K562 (cell line): ENCODE results near the gene SYT1. TPM values are rescaled to one million over a fixed set of nuclear protein-coding genes. Genes with fewer than 3 reads are reported as not detected.

ENCODE experiments used
- ATAC-seq: fragments of 200-7000 bp; cut with Tn5 transposase; 3 replicates; pipeline ENCODE4 v1.9.1; 2020; ENCODE audit warnings: moderate library complexity
- BruUV-seq: library from RNA; stranded (reverse); fragments of 400-500 nt; replicated peaks from 2 replicates; lab custom pipeline; 2021; lab: Mats Ljungman, UMichigan
- CTCF ChIA-PET: fragments of 300-600 bp; formaldehyde crosslinking; extraction: SDS; loops from one replicate; lab custom pipeline; 2021; ENCODE audit warnings: low intra/inter-chr PET ratio; lab: Yijun Ruan, JAX
- POLR2A ChIA-PET: fragments of 300-600, 350-650 bp; sonication (Branson Sonifier 250); formaldehyde crosslinking; extraction: SDS; loops from one replicate; lab custom pipeline; 2021; ENCODE audit warnings: antibody characterized with exemption, inconsistent platforms; lab: Yijun Ruan, JAX
- DNase-seq, 4 experiments: peaks; one replicate each; pipeline versions ENCODE4 v3.0.0 to v3.0.0-alpha.2; 2011 to 2018; ENCODE audit warnings: low spot score in 3 of 4, mixed read lengths in 3 of 4; ENCODE audit errors: extremely low read depth in 1 of 4
- FAIRE-seq: peaks from 2 replicates; lab custom pipeline; 2011; peaks lifted over from hg19 to GRCh38; lab: Jason Lieb, UNC
- H2AFZ ChIP-seq: 2 replicates; pipeline ENCODE4 v1.6.0; 2011; ENCODE audit warnings: low read depth, low read length, control low read depth, inconsistent platforms
- H3K27ac ChIP-seq: fragments of 200-600 bp; 3 replicates; pipeline ENCODE4 v1.8.0; 2011; ENCODE audit warnings: low read depth, mild to moderate bottlenecking, control low read depth, inconsistent platforms, low read length, moderate library complexity, mixed read lengths; ENCODE audit errors: extremely low read depth
- H3K27me3 ChIP-seq, 2 experiments: fragments of 300-600 bp in 1 of 2; 2 replicates in 1 of 2; 3 replicates in 1 of 2; pipeline versions ENCODE4 v1.6.0 to v1.8.0; 2011; ENCODE audit warnings: inconsistent platforms in 2 of 2, low read length in 2 of 2, mild to moderate bottlenecking in 1 of 2, mixed read lengths in 1 of 2, moderate library complexity in 1 of 2; ENCODE audit not compliant: control insufficient read depth in 2 of 2, insufficient read depth in 2 of 2
- H3K36me3 ChIP-seq: fragments of 300-600 bp; 3 replicates; pipeline ENCODE4 v1.8.0; 2011; ENCODE audit warnings: mild to moderate bottlenecking, low read length, inconsistent platforms; ENCODE audit not compliant: control insufficient read depth, insufficient read depth
- H3K4me1 ChIP-seq, 2 experiments: fragments of 200-600 bp in 1 of 2; replicated peaks in 1 of 2; 2 replicates in 1 of 2; 3 replicates in 1 of 2; pipeline versions ENCODE4 v1.5.1 to v1.8.0; 2011; ENCODE audit warnings: inconsistent platforms in 2 of 2, low read length in 2 of 2, mild to moderate bottlenecking in 1 of 2, mixed read lengths in 1 of 2, moderate library complexity in 1 of 2; ENCODE audit not compliant: control insufficient read depth in 2 of 2, insufficient read depth in 2 of 2
- H3K4me2 ChIP-seq: 2 replicates; pipeline ENCODE4 v1.6.1; 2011; ENCODE audit warnings: low read length, control low read depth, inconsistent platforms, mixed read lengths; ENCODE audit not compliant: insufficient read depth
- H3K4me3 ChIP-seq: fragments of 200-600 bp; sonication (generic), shearing (Covaris generic); 2 replicates; pipeline ENCODE4 v1.5.1; 2016; ENCODE audit warnings: control low read depth, inconsistent platforms
- H3K79me2 ChIP-seq: fragments of 200-600 bp; 3 replicates; pipeline ENCODE4 v1.8.0; 2011; ENCODE audit warnings: low read length, inconsistent platforms; ENCODE audit not compliant: control insufficient read depth, insufficient read depth
- H3K9ac ChIP-seq, 2 experiments: 2 replicates each; pipeline versions ENCODE4 v1.6.0 to v1.6.1; 2011; ENCODE audit warnings: low read depth in 2 of 2, low read length in 2 of 2, control low read depth in 1 of 2, inconsistent platforms in 1 of 2, mild to moderate bottlenecking in 1 of 2, mixed read lengths in 1 of 2; ENCODE audit not compliant: insufficient read depth in 1 of 2
- H3K9me1 ChIP-seq: one replicate; pipeline ENCODE4 v1.6.0; 2011; ENCODE audit warnings: inconsistent platforms, mild to moderate bottlenecking, low read length, moderate library complexity; ENCODE audit not compliant: control insufficient read depth, insufficient read depth
- H3K9me3 ChIP-seq: replicated peaks from 2 replicates; pipeline ENCODE4 v1.5.1; 2011; ENCODE audit warnings: low read depth, low read length, inconsistent platforms; ENCODE audit not compliant: control insufficient read depth, insufficient read depth
- H4K20me1 ChIP-seq: replicated peaks from 2 replicates; pipeline ENCODE4 v1.6.1; 2011; ENCODE audit warnings: low read length, inconsistent platforms, mixed read lengths; ENCODE audit not compliant: control insufficient read depth, insufficient read depth
- BRCA1 ChIP-seq, 2 experiments: fragments of 450-650 bp in 1 of 2; sonication (generic) in 1 of 2; formaldehyde crosslinking in 1 of 2; IDR thresholded peaks; 2 replicates each; pipeline versions ENCODE4 v1.5.0 to v1.6.1; 2017 to 2020; ENCODE audit warnings: mild to moderate bottlenecking in 1 of 2, missing genetic modification reagents in 1 of 2
- CCAR2 ChIP-seq: fragments of 200-400 bp; formaldehyde crosslinking; IDR thresholded peaks from 2 replicates; pipeline ENCODE4 v1.6.1; 2017; ENCODE audit warnings: mild to moderate bottlenecking, low read depth, low read length
- HNRNPLL ChIP-seq: fragments of 200-400 bp; formaldehyde crosslinking; IDR thresholded peaks from 2 replicates; pipeline ENCODE4 v1.6.1; 2017; ENCODE audit warnings: low read length, low read depth, mild to moderate bottlenecking; ENCODE audit not compliant: poor library complexity, severe bottlenecking
- JUN ChIP-seq, 2 experiments: sonication (generic) in 1 of 2; formaldehyde crosslinking in 1 of 2; IDR thresholded peaks; 2 replicates each; pipeline versions ENCODE4 v1.6.1 to v1.8.0; 2012 to 2022; ENCODE audit warnings: borderline replicate concordance in 2 of 2, mild to moderate bottlenecking in 2 of 2, improper control_type of control experiment in 1 of 2, low read depth in 1 of 2, low read length in 1 of 2, missing genetic modification reagents in 1 of 2
- KLF1 ChIP-seq: fragments of 450-650 bp; IDR thresholded peaks from 2 replicates; pipeline ENCODE4 v1.6.1; 2016; ENCODE audit warnings: missing genetic modification characterization, missing compliant biosample characterization
- RBM25 ChIP-seq: fragments of 200-400 bp; formaldehyde crosslinking; IDR thresholded peaks from 2 replicates; pipeline ENCODE4 v1.6.1; 2018; ENCODE audit warnings: low read length, low read depth, moderate library complexity; ENCODE audit not compliant: severe bottlenecking
- RFX1 ChIP-seq: fragments of 450-650 bp; IDR thresholded peaks from 2 replicates; pipeline ENCODE4 v1.6.1; 2016; ENCODE audit warnings: mild to moderate bottlenecking, moderate library complexity
- SNRNP70 ChIP-seq: fragments of 200-400 bp; formaldehyde crosslinking; optimal IDR thresholded peaks from 2 replicates; pipeline ENCODE3; 2017; ENCODE audit warnings: low read depth, low read length
- TAF9B ChIP-seq: fragments of 450-650 bp; IDR thresholded peaks from 2 replicates; pipeline ENCODE4 v1.6.1; 2018; ENCODE audit warnings: mild to moderate bottlenecking; ENCODE audit not compliant: partially characterized antibody
- TCF15 ChIP-seq: fragments of 250-450 bp; sonication (Bioruptor Pico); IDR thresholded peaks from 2 replicates; pipeline ENCODE4 v1.8.0; 2022; ENCODE audit warnings: moderate library complexity, mild to moderate bottlenecking, inconsistent platforms
- TFAM ChIP-seq: fragments of 250-450 bp; sonication (Bioruptor Pico); conservative IDR thresholded peaks from 2 replicates; pipeline ENCODE4 v1.5.0; 2021; ENCODE audit warnings: mild to moderate bottlenecking, moderate library complexity
- TRIM24 ChIP-seq, 2 experiments: fragments of 450-650 bp; IDR thresholded peaks; 2 replicates each; pipeline ENCODE4 v1.6.1; 2016
- ZBTB12 ChIP-seq: fragments of 250-450 bp; sonication (Bioruptor Pico); IDR thresholded peaks from 2 replicates; pipeline ENCODE4 v1.4.0; 2020
- ZNF212 ChIP-seq: fragments of 450-650 bp; formaldehyde crosslinking; IDR thresholded peaks from 2 replicates; pipeline ENCODE4 v1.4.0; 2020; ENCODE audit warnings: mild to moderate bottlenecking
- ZNF695 ChIP-seq: fragments of 450-650 bp; formaldehyde crosslinking; IDR thresholded peaks from 2 replicates; pipeline ENCODE4 v1.4.0; 2020; ENCODE audit warnings: mild to moderate bottlenecking, moderate library complexity
- ZNF778 ChIP-seq: fragments of 450-650 bp; formaldehyde crosslinking; IDR thresholded peaks from 2 replicates; pipeline ENCODE4 v1.4.0; 2020; ENCODE audit warnings: mild to moderate bottlenecking, moderate library complexity
- WGBS: fragments of 100-300 bp; shearing (Covaris generic); methylation state at CpG from one replicate; pipeline ENCODE4 v1.1.6; 2016; ENCODE audit warnings: low coverage, mixed read lengths; ENCODE audit not compliant: insufficient coverage; ENCODE audit errors: missing lambda C conversion rate; 5-methylcytosine and 5-hydroxymethylcytosine counted together
- in situ Hi-C: fragments of 300-500 bp; cut with MboI; formaldehyde crosslinking; loops from 4 replicates; pipeline ENCODE4 v1.15.0; 2018; ENCODE audit warnings: inconsistent platforms, mixed read lengths
- intact Hi-C: fragments of 100-400 bp; cut with micrococcal nuclease; formaldehyde crosslinking; loops from 2 replicates; pipeline ENCODE4 v1.14.2; 2022
- polyA plus RNA-seq, 8 experiments: library from polyadenylated mRNA; depleted of rRNA in 4 of 8; stranded (reverse) in 5 of 8; unstranded in 3 of 8; fragments of >200 nt; fragmentation: Nextera tagmentation in 2 of 8; fragmentation: Illumina TruSeq in 1 of 8; extraction: Ambion mirVana in 2 of 8; extraction: Trizol in 1 of 8; gene quantifications; 2 replicates each; pipeline versions ENCODE4 v1.2.1 to v1.2.3, GENCODE V29; 2011 to 2014; ENCODE audit warnings: inconsistent platforms in 1 of 8, missing spikeins in 1 of 8
- total RNA-seq, 7 experiments: library from RNA; depleted of rRNA in 6 of 7; stranded (reverse); fragments of >200 nt in 6 of 7; fragmentation: Illumina TruSeq in 2 of 7; extraction: Trizol in 2 of 7; gene quantifications; 2 replicates each; pipeline versions ENCODE4 v1.2.1 to v1.2.3, GENCODE V29; 2011 to 2021; ENCODE audit warnings: low replicate concordance in 1 of 7
- TF ChIP-seq, protein P1 (sequence below): fragments of 450-650 bp; formaldehyde crosslinking; IDR thresholded peaks from 2 replicates; pipeline ENCODE4 v1.4.0; 2020; ENCODE audit warnings: mild to moderate bottlenecking, mixed read lengths
- TF ChIP-seq, protein P2 (sequence below): sonication (generic); formaldehyde crosslinking; IDR thresholded peaks from 2 replicates; pipeline ENCODE4 v1.8.0; 2022; ENCODE audit warnings: missing genetic modification reagents, mild to moderate bottlenecking, borderline replicate concordance

Gene SYT1
- total and polyA plus RNA-seq, 9 of the 15 experiments (the other 6 are each of a cell fraction or from before 2014, with no cell fraction given), result 0.03 to 0.13 (median 0.07) TPM; not detected in 4

DNA sequence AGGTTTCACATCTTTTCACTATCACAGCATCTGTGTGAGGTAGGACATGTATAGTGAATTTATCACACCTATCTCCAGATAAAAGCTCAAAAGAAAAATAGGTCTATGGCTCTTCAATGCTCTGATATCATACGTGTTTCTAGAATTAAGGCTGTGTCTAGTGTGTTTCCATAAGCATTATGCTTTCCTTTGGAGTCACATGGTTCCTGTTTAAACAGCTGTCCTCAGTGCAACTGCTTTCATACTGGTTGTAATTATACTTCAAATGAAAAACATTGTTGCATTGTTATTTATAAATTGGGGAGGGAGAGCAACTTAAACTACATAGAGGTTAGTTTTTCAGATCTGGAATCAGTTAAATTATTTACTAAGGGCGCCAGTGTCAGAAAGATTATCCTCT lies 151.6 kb downstream of the SYT1 start (continued):
- TF ChIP-seq, protein P1, sequence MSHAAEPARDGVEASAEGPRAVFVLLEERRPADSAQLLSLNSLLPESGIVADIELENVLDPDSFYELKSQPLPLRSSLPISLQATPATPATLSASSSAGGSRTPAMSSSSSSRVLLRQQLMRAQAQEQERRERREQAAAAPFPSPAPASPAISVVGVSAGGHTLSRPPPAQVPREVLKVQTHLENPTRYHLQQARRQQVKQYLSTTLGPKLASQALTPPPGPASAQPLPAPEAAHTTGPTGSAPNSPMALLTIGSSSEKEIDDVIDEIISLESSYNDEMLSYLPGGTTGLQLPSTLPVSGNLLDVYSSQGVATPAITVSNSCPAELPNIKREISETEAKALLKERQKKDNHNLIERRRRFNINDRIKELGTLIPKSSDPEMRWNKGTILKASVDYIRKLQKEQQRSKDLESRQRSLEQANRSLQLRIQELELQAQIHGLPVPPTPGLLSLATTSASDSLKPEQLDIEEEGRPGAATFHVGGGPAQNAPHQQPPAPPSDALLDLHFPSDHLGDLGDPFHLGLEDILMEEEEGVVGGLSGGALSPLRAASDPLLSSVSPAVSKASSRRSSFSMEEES (CRISPR knock-in tag), result no peak
- TF ChIP-seq SNRNP70, result no peak
- TF ChIP-seq TFAM (CRISPR knock-in tag), result no peak
- no peak for TF ChIP-seq ZBTB12 (CRISPR knock-in tag)
- no peak for TF ChIP-seq HNRNPLL

DNA sequence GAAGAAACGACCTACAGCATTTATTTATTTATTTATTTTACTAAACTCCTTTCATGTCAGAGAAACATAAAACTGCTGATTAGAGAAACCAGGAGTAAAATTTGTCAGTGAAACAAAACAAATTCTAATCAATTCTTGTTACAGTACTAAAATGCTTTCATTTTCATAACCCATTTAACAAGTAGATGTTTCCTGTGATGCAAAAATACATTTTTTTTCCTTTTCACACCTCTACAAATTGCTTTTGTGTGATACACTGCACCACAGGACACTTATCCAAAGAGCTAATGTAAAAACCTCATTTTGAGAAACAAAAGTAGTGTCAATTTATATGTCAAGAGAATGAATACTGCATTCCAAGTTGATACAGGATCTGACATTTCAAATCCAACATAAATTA lies 155.1 kb downstream of the SYT1 start:
- DNase-seq, result no peak
- H3K79me2 ChIP-seq, result no peaks in the 10 kb centered on the region
- no peak for ATAC-seq
- no peak for TF ChIP-seq CCAR2
- TF ChIP-seq, protein P2, sequence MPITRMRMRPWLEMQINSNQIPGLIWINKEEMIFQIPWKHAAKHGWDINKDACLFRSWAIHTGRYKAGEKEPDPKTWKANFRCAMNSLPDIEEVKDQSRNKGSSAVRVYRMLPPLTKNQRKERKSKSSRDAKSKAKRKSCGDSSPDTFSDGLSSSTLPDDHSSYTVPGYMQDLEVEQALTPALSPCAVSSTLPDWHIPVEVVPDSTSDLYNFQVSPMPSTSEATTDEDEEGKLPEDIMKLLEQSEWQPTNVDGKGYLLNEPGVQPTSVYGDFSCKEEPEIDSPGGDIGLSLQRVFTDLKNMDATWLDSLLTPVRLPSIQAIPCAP, result no peak
- no peak for TF ChIP-seq ZNF212 (CRISPR knock-in tag)
- no peak for TF ChIP-seq JUN (IDR thresholded peaks at IDR 0.05; ENCODE audit: borderline replicate concordance, low read depth, low read length)
- no peak for TF ChIP-seq JUN (CRISPR knock-in tag; IDR thresholded peaks at IDR 0.05; ENCODE audit: borderline replicate concordance)
- TF ChIP-seq RBM25, result no peak
- no peak for TF ChIP-seq ZNF695 (CRISPR knock-in tag)
- no peak for TF ChIP-seq KLF1 (tag)
- TF ChIP-seq TAF9B, result no peak
- no peak for TF ChIP-seq TCF15
- no peak for TF ChIP-seq BRCA1 (IDR thresholded peaks at IDR 0.05)
- no peak for TF ChIP-seq BRCA1 (CRISPR knock-in tag; IDR thresholded peaks at IDR 0.05)
- TF ChIP-seq RFX1, result no peak
- TF ChIP-seq ZNF778, result no peak
- TF ChIP-seq TRIM24 (IDR thresholded peaks at IDR 0.05), result no peak
- TF ChIP-seq, all 486 proteins: peak for 0
- Histone ChIP-seq H3K9me3 (no peaks in the 10 kb centered on the region; the same call in 1 of the 2 replicates), H2AFZ (no peak overlapping the region), H3K4me3 (no peak overlapping the region), H3K27me3 (no peaks in the 10 kb centered on the region), H3K9me1 (no peaks in the 10 kb centered on the region), H3K4me1 (no peaks in the 10 kb centered on the region), H3K4me2 (no peak overlapping the region), H3K36me3 (no peaks in the 10 kb centered on the region), H4K20me1 (no peaks in the 10 kb centered on the region), H3K27ac (no peak overlapping the region), H3K9ac (no peak overlapping the region)
- in situ Hi-C loops (no loop called here), intact Hi-C loops (no loop called here)
- WGBS, result 0% methylated on average over 1 of the region's 1 CpG
- FAIRE-seq, result no peak
- ChIA-PET CTCF (no interaction called here), POLR2A (no interaction called here)
- no TSS peak for BruUV-seq
